ENCODE measurements around the gene RALGAPB. TPM values are rescaled to one million over a fixed set of nuclear protein-coding genes. Genes with fewer than 3 reads are reported as not detected.

RALGAPB gene
- polyA plus RNA-seq, 2 of the 4 experiments (the other 2 are of a cell fraction) = 15.1 to 35.9 TPM

DNA sequence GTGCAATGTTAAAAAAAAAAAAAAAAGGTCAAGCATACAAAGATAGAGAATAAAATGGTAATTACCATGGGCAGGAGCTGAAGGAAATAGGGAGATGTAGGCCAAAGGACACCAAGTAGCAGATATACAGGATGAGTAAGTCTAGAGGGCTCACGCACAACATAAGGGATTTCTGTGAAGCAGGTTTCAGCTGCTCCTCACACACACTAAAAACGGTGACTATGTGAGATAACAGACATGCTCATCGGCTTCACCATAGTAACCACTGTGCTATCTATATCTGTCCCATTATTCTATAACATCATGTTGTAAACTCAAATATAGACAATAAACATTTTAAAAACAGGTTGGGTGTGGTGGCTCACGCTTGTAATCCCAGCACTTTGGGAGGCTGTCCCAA lies 49.1 kb upstream of the RALGAPB start:
- ChIA-PET POLR2A (interaction anchor here (0.6 kb wide), 1 partner anchor 66 kb away, joined by 3 read pairs; no protein-coding TSS in a partner anchor), CTCF (interaction anchor here (0.6 to 3.3 kb wide), 4 partner anchors 11 to 54 kb away, joined by 3 to 22 read pairs (median 4); partner anchors contain the start of gene SNHG17)
- Histone ChIP-seq H3K4me2 (no peak overlapping the region), H3K4me3 (no peak overlapping the region), H3K27ac (no peak overlapping the region), H3K4me1 (peaks cover 29% of the 10 kb centered on the region), H3K9me3 (no peaks in the 10 kb centered on the region)
- no peak for DNase-seq (ENCODE audit: low read depth in 1 of 2, low spot score in 1 of 2)
- TF ChIP-seq CBX2 (IDR thresholded peaks at IDR 0.05; ENCODE audit: borderline replicate concordance, low read depth) = no peak
- no peak for TF ChIP-seq ZNF302 (CRISPR knock-in tag; IDR thresholded peaks at IDR 0.05)
- no peak for TF ChIP-seq ZFP36 (IDR thresholded peaks at IDR 0.05; ENCODE audit: borderline replicate concordance, partially characterized antibody)
- no peak for TF ChIP-seq FOSB (CRISPR knock-in tag; IDR thresholded peaks at IDR 0.05)
- TF ChIP-seq RAD21 (conservative IDR thresholded peaks at IDR 0.05 in 1 of 2, IDR thresholded peaks at IDR 0.05 in 1 of 2) = no peak
- TF ChIP-seq, protein P1, sequence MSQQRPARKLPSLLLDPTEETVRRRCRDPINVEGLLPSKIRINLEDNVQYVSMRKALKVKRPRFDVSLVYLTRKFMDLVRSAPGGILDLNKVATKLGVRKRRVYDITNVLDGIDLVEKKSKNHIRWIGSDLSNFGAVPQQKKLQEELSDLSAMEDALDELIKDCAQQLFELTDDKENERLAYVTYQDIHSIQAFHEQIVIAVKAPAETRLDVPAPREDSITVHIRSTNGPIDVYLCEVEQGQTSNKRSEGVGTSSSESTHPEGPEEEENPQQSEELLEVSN (IDR thresholded peaks at IDR 0.05; ENCODE audit: borderline replicate concordance, low read depth) = no peak
- TF ChIP-seq NFE2L2 (conservative IDR thresholded peaks at IDR 0.05; ENCODE audit: low read length) = no peak
- TF ChIP-seq, protein P2, sequence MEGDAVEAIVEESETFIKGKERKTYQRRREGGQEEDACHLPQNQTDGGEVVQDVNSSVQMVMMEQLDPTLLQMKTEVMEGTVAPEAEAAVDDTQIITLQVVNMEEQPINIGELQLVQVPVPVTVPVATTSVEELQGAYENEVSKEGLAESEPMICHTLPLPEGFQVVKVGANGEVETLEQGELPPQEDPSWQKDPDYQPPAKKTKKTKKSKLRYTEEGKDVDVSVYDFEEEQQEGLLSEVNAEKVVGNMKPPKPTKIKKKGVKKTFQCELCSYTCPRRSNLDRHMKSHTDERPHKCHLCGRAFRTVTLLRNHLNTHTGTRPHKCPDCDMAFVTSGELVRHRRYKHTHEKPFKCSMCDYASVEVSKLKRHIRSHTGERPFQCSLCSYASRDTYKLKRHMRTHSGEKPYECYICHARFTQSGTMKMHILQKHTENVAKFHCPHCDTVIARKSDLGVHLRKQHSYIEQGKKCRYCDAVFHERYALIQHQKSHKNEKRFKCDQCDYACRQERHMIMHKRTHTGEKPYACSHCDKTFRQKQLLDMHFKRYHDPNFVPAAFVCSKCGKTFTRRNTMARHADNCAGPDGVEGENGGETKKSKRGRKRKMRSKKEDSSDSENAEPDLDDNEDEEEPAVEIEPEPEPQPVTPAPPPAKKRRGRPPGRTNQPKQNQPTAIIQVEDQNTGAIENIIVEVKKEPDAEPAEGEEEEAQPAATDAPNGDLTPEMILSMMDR (IDR thresholded peaks at IDR 0.05) = no peak
- no peak for TF ChIP-seq KDM5A (IDR thresholded peaks at IDR 0.05)
- TF ChIP-seq, protein P3, sequence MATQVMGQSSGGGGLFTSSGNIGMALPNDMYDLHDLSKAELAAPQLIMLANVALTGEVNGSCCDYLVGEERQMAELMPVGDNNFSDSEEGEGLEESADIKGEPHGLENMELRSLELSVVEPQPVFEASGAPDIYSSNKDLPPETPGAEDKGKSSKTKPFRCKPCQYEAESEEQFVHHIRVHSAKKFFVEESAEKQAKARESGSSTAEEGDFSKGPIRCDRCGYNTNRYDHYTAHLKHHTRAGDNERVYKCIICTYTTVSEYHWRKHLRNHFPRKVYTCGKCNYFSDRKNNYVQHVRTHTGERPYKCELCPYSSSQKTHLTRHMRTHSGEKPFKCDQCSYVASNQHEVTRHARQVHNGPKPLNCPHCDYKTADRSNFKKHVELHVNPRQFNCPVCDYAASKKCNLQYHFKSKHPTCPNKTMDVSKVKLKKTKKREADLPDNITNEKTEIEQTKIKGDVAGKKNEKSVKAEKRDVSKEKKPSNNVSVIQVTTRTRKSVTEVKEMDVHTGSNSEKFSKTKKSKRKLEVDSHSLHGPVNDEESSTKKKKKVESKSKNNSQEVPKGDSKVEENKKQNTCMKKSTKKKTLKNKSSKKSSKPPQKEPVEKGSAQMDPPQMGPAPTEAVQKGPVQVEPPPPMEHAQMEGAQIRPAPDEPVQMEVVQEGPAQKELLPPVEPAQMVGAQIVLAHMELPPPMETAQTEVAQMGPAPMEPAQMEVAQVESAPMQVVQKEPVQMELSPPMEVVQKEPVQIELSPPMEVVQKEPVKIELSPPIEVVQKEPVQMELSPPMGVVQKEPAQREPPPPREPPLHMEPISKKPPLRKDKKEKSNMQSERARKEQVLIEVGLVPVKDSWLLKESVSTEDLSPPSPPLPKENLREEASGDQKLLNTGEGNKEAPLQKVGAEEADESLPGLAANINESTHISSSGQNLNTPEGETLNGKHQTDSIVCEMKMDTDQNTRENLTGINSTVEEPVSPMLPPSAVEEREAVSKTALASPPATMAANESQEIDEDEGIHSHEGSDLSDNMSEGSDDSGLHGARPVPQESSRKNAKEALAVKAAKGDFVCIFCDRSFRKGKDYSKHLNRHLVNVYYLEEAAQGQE (IDR thresholded peaks at IDR 0.05) = no peak
- no peak for TF ChIP-seq EHMT2 (IDR thresholded peaks at IDR 0.05; ENCODE audit: low read depth)
- no peak for ATAC-seq
- 90% methylated on average over 4 of the region's 4 CpGs for WGBS (ENCODE audit: missing lambda C conversion rate)
- no peak for FAIRE-seq

DNA sequence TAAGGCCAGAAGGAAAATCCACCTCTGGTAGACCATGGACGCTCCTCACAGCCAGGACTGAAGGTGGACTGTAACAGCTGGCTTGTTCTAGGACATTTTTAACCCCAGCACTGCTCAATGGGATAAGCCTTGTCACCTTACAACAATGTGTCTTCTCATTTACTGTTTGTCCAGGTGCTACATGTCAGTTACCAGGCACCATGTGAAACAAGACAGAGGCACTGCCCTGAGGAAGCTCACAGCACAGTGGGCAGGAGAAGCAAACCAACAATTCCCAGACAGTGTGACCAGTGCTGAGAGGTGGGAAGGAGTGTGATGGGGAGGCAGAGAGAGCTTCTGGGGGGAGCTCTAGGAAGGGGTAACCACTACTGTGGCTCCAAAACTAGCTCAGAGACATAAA lies 48.2 kb upstream of the RALGAPB start:
- FAIRE-seq = no peak
- ChIA-PET POLR2A (interaction anchor here (0.8 to 1.2 kb wide), 2 partner anchors 10 to 11 kb away, joined by 3 to 6 read pairs; partner anchors contain the start of gene SNHG17), CTCF (interaction anchor here (0.6 to 3.3 kb wide), 6 partner anchors 10 to 115 kb away, joined by 3 to 22 read pairs (median 6); partner anchors contain the start of gene SNHG17)
- H3K27ac ChIP-seq = no peak overlapping the region
- 100% methylated on average over 1 of the region's 1 CpG for WGBS (ENCODE audit: missing lambda C conversion rate)
- no peak for ATAC-seq
- TF ChIP-seq RFX5 (IDR thresholded peaks at IDR 0.05) (no peak), RCOR1 (IDR thresholded peaks at IDR 0.05; ENCODE audit: low read depth, low read length) (no peak), FOSL2 (IDR thresholded peaks at IDR 0.05) (no peak), FOSL2 (CRISPR knock-in tag; IDR thresholded peaks at IDR 0.05) (no peak), SREBF2 (IDR thresholded peaks at IDR 0.05) (no peak)
- TF ChIP-seq, protein P4, sequence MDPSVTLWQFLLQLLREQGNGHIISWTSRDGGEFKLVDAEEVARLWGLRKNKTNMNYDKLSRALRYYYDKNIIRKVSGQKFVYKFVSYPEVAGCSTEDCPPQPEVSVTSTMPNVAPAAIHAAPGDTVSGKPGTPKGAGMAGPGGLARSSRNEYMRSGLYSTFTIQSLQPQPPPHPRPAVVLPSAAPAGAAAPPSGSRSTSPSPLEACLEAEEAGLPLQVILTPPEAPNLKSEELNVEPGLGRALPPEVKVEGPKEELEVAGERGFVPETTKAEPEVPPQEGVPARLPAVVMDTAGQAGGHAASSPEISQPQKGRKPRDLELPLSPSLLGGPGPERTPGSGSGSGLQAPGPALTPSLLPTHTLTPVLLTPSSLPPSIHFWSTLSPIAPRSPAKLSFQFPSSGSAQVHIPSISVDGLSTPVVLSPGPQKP (IDR thresholded peaks at IDR 0.05; ENCODE audit: low read depth, low read length) = no peak
- no peaks in the 10 kb centered on the region for H3K9me3 ChIP-seq
- peaks cover 31% of the 10 kb centered on the region for H3K4me1 ChIP-seq
- no peak overlapping the region for H3K4me2 ChIP-seq
- DNase-seq (ENCODE audit: low read depth in 1 of 2, low spot score in 1 of 2) = no peak
- H3K4me3 ChIP-seq = no peak overlapping the region

Data from A549 (cell line).